GM23248 (cell line): ENCODE data around the gene ASTE1. TPM values are rescaled to one million over a fixed set of nuclear protein-coding genes. Genes with fewer than 3 reads are reported as not detected.
A peak's percentile ranks its signal among the peaks of the same experiment; 100 is the strongest.

Source experiments
- DNase-seq: peaks from one replicate; pipeline ENCODE4 v3.0.0-alpha.2; 2015
- H2AFZ ChIP-seq: fragments of 200-600 bp; sonication (generic); 2 replicates; pipeline ENCODE4 v1.6.1; 2016; ENCODE audit warnings: antibody characterized with exemption
- H3F3A ChIP-seq: fragments of 200-600 bp; sonication (generic); 2 replicates; pipeline ENCODE4 v1.6.1; 2016; ENCODE audit warnings: mild to moderate bottlenecking, antibody characterized with exemption, mixed run types; ENCODE audit not compliant: insufficient read depth
- H3K27ac ChIP-seq: fragments of 200-600 bp; sonication (generic); 2 replicates; pipeline ENCODE4 v1.5.1; 2016; ENCODE audit warnings: mild to moderate bottlenecking
- H3K27me3 ChIP-seq: fragments of 200-600 bp; sonication (generic); replicated peaks from 2 replicates; pipeline ENCODE4 v1.6.1; 2016; ENCODE audit warnings: mild to moderate bottlenecking; ENCODE audit not compliant: insufficient read depth
- H3K36me3 ChIP-seq: fragments of 200-600 bp; sonication (generic); 2 replicates; pipeline ENCODE4 v1.6.1; 2016; ENCODE audit warnings: low read depth, mild to moderate bottlenecking
- H3K4me1 ChIP-seq: fragments of 200-600 bp; sonication (generic); 2 replicates; pipeline ENCODE4 v1.6.1; 2016; ENCODE audit warnings: mild to moderate bottlenecking; ENCODE audit not compliant: insufficient read depth
- H3K4me2 ChIP-seq: fragments of 200-600 bp; sonication (generic); one replicate; pipeline ENCODE4 v1.6.1; 2016; ENCODE audit warnings: mild to moderate bottlenecking; ENCODE audit not compliant: unreplicated experiment
- H3K4me3 ChIP-seq: fragments of 200-600 bp; sonication (generic); 2 replicates; pipeline ENCODE4 v1.5.1; 2016; ENCODE audit warnings: mild to moderate bottlenecking
- H3K79me2 ChIP-seq: fragments of 200-600 bp; sonication (generic); 2 replicates; pipeline ENCODE4 v1.6.1; 2016; ENCODE audit warnings: mild to moderate bottlenecking; ENCODE audit not compliant: insufficient read depth
- H3K9ac ChIP-seq: fragments of 200-600 bp; sonication (generic); 2 replicates; pipeline ENCODE4 v1.6.1; 2016; ENCODE audit warnings: mild to moderate bottlenecking
- H3K9me2 ChIP-seq: fragments of 200-600 bp; sonication (generic); 2 replicates; pipeline ENCODE4 v1.6.1; 2016; ENCODE audit warnings: mixed run types, mild to moderate bottlenecking, moderate library complexity; ENCODE audit not compliant: insufficient read depth
- H3K9me3 ChIP-seq: fragments of 200-600 bp; sonication (generic); one replicate; pipeline ENCODE4 v1.6.1; 2017; ENCODE audit warnings: low read depth
- H4K20me1 ChIP-seq: fragments of 200-600 bp; sonication (generic); 2 replicates; pipeline ENCODE4 v1.6.0; 2016; ENCODE audit not compliant: insufficient read depth
- EZH2 ChIP-seq: fragments of 200-600 bp; sonication (generic); IDR thresholded peaks from 2 replicates; pipeline ENCODE4 v1.6.1; 2018; ENCODE audit warnings: antibody characterized with exemption, mild to moderate bottlenecking; ENCODE audit not compliant: insufficient read depth, poor library complexity, severe bottlenecking
- EZH2phosphoT487 ChIP-seq: fragments of 200-600 bp; sonication (generic); IDR thresholded peaks from 2 replicates; pipeline ENCODE4 v1.6.1; 2018; ENCODE audit warnings: antibody characterized with exemption, moderate library complexity, mild to moderate bottlenecking, low read depth; ENCODE audit not compliant: insufficient read depth
- WGBS, 2 experiments: methylation state at CpG; one replicate each; pipeline ENCODE4 v1.1.6; 2015 to 2017; ENCODE audit warnings: low lambda C conversion rate in 2 of 2, low coverage in 1 of 2; ENCODE audit errors: missing lambda C conversion rate in 2 of 2; 5-methylcytosine and 5-hydroxymethylcytosine counted together
- in situ Hi-C: fragments of 300-500 bp; cut with MboI; formaldehyde crosslinking; loops from 2 replicates; pipeline ENCODE4 v1.15.0; 2020
- polyA plus RNA-seq: library from polyadenylated mRNA; unstranded; fragments of >200 nt; fragmentation: Nextera tagmentation; extraction: Ambion mirVana; gene quantifications from 2 replicates; pipeline ENCODE4 v1.2.1, GENCODE V29; 2016
- total RNA-seq: library from RNA; depleted of rRNA; stranded (reverse); fragments of >200 nt; shearing (Covaris generic); gene quantifications from 2 replicates; pipeline ENCODE4 v1.2.3, GENCODE V29; 2014

ASTE1 gene
- total and polyA plus RNA-seq, 2 experiments from 2014 or later = 4.8 to 5.3 TPM

DNA sequence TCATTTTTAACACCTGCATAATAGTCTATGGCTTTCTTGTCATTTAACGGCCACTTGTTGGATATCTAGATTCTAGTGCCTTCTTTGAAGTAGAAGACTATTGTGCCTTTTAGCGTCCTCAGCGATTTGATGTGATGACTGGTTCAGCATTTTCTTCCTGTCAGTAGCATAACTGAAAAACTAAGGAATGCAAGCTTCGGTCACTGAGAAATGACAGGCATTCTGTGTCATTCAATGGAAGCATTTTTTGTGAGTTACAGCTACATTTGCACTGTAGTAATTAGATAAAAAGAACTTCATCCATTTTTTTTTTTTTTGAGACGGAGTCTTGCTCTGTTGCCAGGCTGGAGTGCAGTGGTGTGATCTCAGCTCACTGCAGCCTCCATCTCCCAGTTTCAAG is 10.4 kb upstream of the ASTE1 start:
- no peaks in the 10 kb centered on the region for H3K9me2 ChIP-seq
- no peaks in the 10 kb centered on the region for H3K36me3 ChIP-seq
- no peak overlapping the region for H3K9ac ChIP-seq
- H4K20me1 ChIP-seq = no peaks in the 10 kb centered on the region
- H3K27me3 ChIP-seq = no peaks in the 10 kb centered on the region
- H3F3A ChIP-seq = peaks cover 26% of the 10 kb centered on the region
- WGBS, 2 experiments = 75 to 76% methylated on average over 5 of the region's 5 CpGs
- H3K9me3 ChIP-seq = no peaks in the 10 kb centered on the region
- TF ChIP-seq EZH2 = no peak
- TF ChIP-seq EZH2phosphoT487 = no peak
- in situ Hi-C loops = loop anchor here (25.0 kb wide), 2 partner anchors 450 to 975 kb away; no protein-coding TSS in a partner anchor
- H3K4me3 ChIP-seq = no peak overlapping the region
- H3K27ac ChIP-seq = no peak overlapping the region
- H3K4me1 ChIP-seq = peaks cover 15% of the 10 kb centered on the region
- no peak for DNase-seq
- H2AFZ ChIP-seq = no peak overlapping the region
- no peaks in the 10 kb centered on the region for H3K79me2 ChIP-seq
- no peak overlapping the region for H3K4me2 ChIP-seq

DNA sequence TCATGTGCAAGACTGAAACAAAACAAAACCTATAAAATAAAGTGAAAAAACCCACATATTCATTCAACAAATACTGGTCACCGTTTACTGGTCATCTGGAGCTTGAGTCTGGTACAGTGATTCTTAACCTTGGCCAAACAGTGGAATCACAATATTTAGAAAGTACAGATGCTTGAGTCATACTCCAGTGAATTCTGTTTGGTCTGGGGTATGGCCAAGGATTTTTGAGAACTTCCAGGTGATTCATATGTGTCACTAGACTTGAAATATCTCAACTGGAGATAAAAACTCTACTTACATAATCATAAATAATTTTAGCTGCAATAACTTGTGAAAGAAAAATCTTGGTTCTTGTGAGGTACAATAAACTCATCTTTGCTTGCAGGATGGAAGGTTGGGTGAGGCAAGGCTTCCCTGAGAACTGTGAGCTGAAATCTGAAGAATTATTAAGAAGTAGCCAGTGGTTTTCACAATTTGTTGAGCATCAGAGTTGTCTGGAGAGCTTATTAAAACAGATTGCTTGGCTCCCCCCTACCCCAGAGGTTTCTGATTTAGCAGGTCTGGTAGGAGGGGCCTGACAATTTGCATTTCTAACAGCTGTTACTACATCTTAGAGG is 9.7 kb upstream of the ASTE1 start:
- H3K4me2 ChIP-seq = no peak overlapping the region

DNA sequence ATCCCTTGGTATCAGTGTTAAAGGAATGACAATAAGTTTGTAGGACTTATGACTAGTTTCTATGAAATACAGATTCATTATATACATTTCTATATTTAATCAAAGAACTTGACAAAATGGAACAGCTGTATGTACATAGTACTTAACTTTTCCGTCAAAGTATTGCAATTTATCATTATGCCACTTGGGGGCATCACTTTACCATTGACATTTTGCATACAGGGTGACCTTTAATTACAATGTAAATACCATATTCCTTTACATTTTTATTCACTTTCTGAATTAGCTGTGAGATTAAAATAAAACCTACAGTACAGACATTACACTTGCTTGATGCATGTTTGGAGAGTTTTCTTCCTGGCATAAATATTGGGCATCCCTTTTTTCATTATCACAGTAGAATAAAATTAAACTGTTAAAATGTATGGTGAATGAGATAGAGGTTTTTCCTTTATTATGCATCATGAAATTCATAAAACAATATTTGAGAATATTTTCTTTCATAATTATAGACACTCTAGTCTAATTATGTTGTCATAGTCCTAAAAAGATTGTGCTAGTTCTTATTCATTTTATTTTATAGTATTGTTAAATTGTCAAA is 7.0 kb upstream of the ASTE1 start:
- peak; percentile 45 for DNase-seq
- Histone ChIP-seq H3K9ac (no peak overlapping the region), H3F3A (peaks cover 26% of the 10 kb centered on the region), H3K9me3 (no peaks in the 10 kb centered on the region), H4K20me1 (no peaks in the 10 kb centered on the region), H3K4me1 (peaks cover 15% of the 10 kb centered on the region), H3K79me2 (no peaks in the 10 kb centered on the region), H3K4me2 (no peak overlapping the region), H3K36me3 (no peaks in the 10 kb centered on the region), H3K4me3 (no peak overlapping the region), H3K9me2 (no peaks in the 10 kb centered on the region), H3K27ac (no peak overlapping the region), H2AFZ (no peak overlapping the region), H3K27me3 (no peaks in the 10 kb centered on the region)
- in situ Hi-C loops = loop anchor here (25.0 kb wide), 2 partner anchors 454 to 979 kb away; no protein-coding TSS in a partner anchor
- 38 to 46% methylated on average over 1 of the region's 1 CpG for WGBS, 2 experiments
- TF ChIP-seq EZH2phosphoT487 (no peak), EZH2 (no peak)

More for the DNA sequence above, 9.7 kb upstream of the ASTE1 start:
- H3K4me3 ChIP-seq = no peak overlapping the region
- no peak overlapping the region for H2AFZ ChIP-seq
- peaks cover 15% of the 10 kb centered on the region for H3K4me1 ChIP-seq
- H3K79me2 ChIP-seq = no peaks in the 10 kb centered on the region
- peak; percentile 78 for DNase-seq
- H3K9me2 ChIP-seq = no peaks in the 10 kb centered on the region
- peaks cover 26% of the 10 kb centered on the region for H3F3A ChIP-seq
- no peak for TF ChIP-seq EZH2phosphoT487
- no peak for TF ChIP-seq EZH2
- in situ Hi-C loops = loop anchor here (25.0 kb wide), 2 partner anchors 451 to 976 kb away; no protein-coding TSS in a partner anchor
- no peaks in the 10 kb centered on the region for H3K36me3 ChIP-seq
- no peaks in the 10 kb centered on the region for H3K27me3 ChIP-seq
- peak overlapping the region; percentile 12; the same call in 1 of the 2 replicates for H3K27ac ChIP-seq
- 11 to 30% methylated on average over 1 of the region's 1 CpG for WGBS, 2 experiments
- no peaks in the 10 kb centered on the region for H4K20me1 ChIP-seq
- no peaks in the 10 kb centered on the region for H3K9me3 ChIP-seq
- H3K9ac ChIP-seq = no peak overlapping the region

DNA sequence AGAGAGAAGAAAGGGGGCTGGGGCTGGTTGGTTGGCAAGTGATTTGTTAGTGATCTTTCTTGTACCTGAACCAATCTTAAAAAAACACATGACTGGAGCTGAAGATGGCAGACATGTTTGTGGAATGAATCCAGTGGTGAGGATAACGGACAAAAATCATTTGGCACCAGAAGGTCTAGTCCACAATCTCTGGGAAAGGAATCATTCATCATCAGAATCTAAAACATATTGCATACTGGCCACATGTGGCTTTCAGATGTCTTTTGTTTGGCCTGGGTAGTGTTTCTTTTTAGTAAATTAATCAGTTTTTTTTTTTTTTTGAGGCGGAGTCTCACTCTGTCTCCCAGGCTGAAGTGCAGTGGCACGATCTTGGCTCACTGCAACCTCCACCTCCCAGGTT is 5.0 kb upstream of the ASTE1 start:
- no peaks in the 10 kb centered on the region for H3K79me2 ChIP-seq
- H3F3A ChIP-seq = peaks cover 23% of the 10 kb centered on the region
- WGBS, 2 experiments = 22 to 34% methylated on average over 3 of the region's 3 CpGs
- TF ChIP-seq EZH2 = no peak
- no peak for TF ChIP-seq EZH2phosphoT487
- H3K27me3 ChIP-seq = no peaks in the 10 kb centered on the region
- no peaks in the 10 kb centered on the region for H3K36me3 ChIP-seq
- peaks cover 16% of the 10 kb centered on the region for H3K4me1 ChIP-seq
- H3K4me3 ChIP-seq = no peak overlapping the region
- H3K9me2 ChIP-seq = no peaks in the 10 kb centered on the region
- H3K9ac ChIP-seq = no peak overlapping the region
- no peak overlapping the region for H3K4me2 ChIP-seq
- peak; percentile 16 for DNase-seq
- H2AFZ ChIP-seq = no peak overlapping the region
- H3K27ac ChIP-seq = no peak overlapping the region
- H4K20me1 ChIP-seq = no peaks in the 10 kb centered on the region
- no peaks in the 10 kb centered on the region for H3K9me3 ChIP-seq
- in situ Hi-C loops = loop anchor here (25.0 kb wide), 2 partner anchors 456 to 981 kb away; no protein-coding TSS in a partner anchor
